ENCODE results near the gene CIDEA.

DNA sequence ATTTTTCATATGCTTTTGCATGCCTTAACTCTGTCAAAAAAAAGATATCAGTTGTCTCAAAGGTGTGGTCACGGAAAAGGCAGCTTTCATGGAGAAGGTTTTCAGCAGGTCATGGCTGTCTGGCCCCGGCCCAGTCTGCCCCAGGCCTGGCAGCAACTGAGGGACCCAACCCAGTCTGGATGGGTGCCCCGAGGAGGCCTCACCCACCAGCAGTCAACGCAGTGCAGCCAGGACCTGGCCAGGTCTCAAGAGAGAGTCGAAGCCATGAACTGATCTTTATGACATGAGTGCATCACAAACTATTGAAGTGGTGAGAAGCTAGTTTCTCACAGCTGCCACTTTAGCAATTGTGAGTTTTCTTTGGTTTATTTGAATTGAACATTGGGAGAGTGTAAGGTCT, 61.8 kb downstream of the CIDEA start:
- no peak for TF ChIP-seq CTCF (IDR thresholded peaks at IDR 0.05; ENCODE audit: insufficient read depth, low read length, poor library complexity, severe bottlenecking)
- no peak for TF ChIP-seq EZH2phosphoT487 (conservative IDR thresholded peaks at IDR 0.05; ENCODE audit: low read length)

Data from SU-DHL-6 (cell line).